PFSK-1 (cell line): ENCODE data around the gene SLC5A9.

Experiments
- FOXP2 ChIP-seq: optimal IDR thresholded peaks from 2 replicates; pipeline ENCODE3; 2011; ENCODE audit warnings: borderline replicate concordance, control low read depth, inconsistent platforms; ENCODE audit not compliant: insufficient read depth; ENCODE audit errors: extremely low read length, extremely low read depth
- POLR2AphosphoS5 ChIP-seq: IDR thresholded peaks from 2 replicates; pipeline ENCODE4 v1.6.1; 2012; ENCODE audit warnings: low read depth, mild to moderate bottlenecking, control low read depth, low read length, moderate library complexity
- REST ChIP-seq, 2 experiments: IDR thresholded peaks; 2 replicates each; pipeline versions ENCODE4 v1.6.1 to v1.8.0; 2011 to 2012; ENCODE audit warnings: low read depth in 2 of 2, low read length in 2 of 2, control low read depth in 1 of 2, inconsistent platforms in 1 of 2, mild to moderate bottlenecking in 1 of 2, moderate library complexity in 1 of 2; ENCODE audit not compliant: insufficient read depth in 1 of 2
- SIN3A ChIP-seq: IDR thresholded peaks from 2 replicates; pipeline ENCODE4 v1.6.1; 2012; ENCODE audit warnings: mild to moderate bottlenecking, low read length, moderate library complexity, borderline replicate concordance; ENCODE audit not compliant: insufficient read depth
- TAF1 ChIP-seq: IDR thresholded peaks from 2 replicates; pipeline ENCODE4 v1.6.1; 2012; ENCODE audit warnings: low read length, control low read depth, borderline replicate concordance; ENCODE audit not compliant: insufficient read depth

DNA sequence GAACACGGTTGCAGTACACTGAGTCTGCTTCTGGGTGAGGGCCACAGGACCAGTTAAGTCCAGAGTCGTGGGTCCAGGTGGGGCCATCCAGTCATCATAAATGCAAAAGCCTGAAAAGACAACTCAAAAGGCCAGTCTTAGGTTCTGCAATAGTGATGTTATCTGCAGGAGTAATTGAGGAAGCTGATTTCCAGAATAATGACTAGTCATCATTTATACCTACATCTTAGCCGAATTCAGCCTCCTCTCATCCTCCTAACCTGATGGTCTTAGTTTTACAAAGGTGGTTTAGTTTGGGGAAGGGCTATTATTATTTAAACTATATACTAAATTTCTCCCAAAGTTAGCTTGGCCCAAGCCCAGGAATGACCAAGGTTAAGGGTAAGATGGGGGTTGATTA lies 23.5 kb upstream of the SLC5A9 start:
- no peak for TF ChIP-seq REST (IDR thresholded peaks at IDR 0.05; ENCODE audit: insufficient read depth in 1 of 2, low read depth in 2 of 2, low read length in 2 of 2)
- no peak for TF ChIP-seq POLR2AphosphoS5
- no peak for TF ChIP-seq SIN3A
- no peak for TF ChIP-seq TAF1
- no peak for TF ChIP-seq FOXP2
